Omental fat pad (tissue), 4 donors: ENCODE measurements around the gene XYLB. TPM values are rescaled to one million over a fixed set of nuclear protein-coding genes. Genes with fewer than 3 reads are reported as not detected.
"Not testable (repeated sequence)": the region's sequence is repeated elsewhere in the genome, so short reads cannot be mapped to it uniquely, and the experiment has no call there.

ENCODE experiments used
- ATAC-seq: fragments of 150-250 bp; one replicate; pipeline ENCODE4 v1.9.1; 2016; ENCODE audit warnings: mild to moderate bottlenecking, moderate library complexity; ENCODE audit not compliant: low FRiP score
- DNase-seq: peaks from one replicate; pipeline ENCODE4 v3.0.0-alpha.2; 2019; ENCODE audit warnings: low spot score
- total RNA-seq, 4 donors: library from RNA; depleted of rRNA; stranded (reverse); fragments of >200 nt; gene quantifications; one replicate each; pipeline ENCODE4 v1.1.0, GENCODE V29; 2016
- TF ChIP-seq, protein P1 (sequence below), 3 donors: fragments of 450-650 bp; IDR thresholded peaks; one replicate each; pipeline ENCODE4 v1.5.1; 2016 to 2017; ENCODE audit warnings: antibody characterized with exemption in 3 of 3, mild to moderate bottlenecking in 3 of 3, moderate library complexity in 2 of 3

Gene XYLB
- total RNA-seq, 4 donors from 2014 or later = 2.1 to 4.1 (median 3.3) TPM

DNA sequence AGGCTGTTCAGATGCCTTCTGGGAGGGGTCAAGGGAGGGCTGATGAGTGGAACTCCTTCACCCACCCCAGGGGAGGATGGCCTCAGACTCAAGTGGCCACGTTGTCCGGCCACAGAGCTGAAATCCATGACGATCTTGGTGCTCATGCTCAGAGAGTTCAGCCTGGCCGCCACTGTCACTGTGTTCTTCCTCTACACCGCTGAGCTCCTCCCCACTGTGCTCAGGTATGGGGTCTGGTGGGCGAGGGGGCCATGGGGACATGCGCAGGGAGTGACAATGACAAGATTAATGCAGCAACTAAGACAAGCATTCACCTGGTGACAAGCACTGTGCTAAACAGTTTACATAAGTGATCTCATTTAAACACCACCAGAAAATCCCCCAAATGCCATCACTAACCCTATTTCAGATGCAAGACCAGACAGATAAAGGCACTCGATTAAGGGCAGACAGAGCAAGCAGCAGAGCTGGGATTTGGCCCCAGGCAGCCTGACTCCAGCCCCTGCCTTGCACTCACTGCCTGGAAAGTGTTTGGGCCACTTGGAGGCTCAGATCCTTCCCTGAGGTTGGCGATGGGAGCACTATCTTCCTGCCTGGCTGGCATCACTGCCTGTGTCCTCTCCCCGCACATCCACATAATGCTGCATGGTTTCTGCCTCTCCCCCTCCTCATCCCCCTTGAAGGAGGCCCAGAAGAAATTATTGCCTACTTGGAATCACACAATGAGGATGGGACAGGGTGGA is 30.9 kb upstream of the XYLB start:
- DNase-seq (no peak), ATAC-seq (no peak)
- TF ChIP-seq, protein P1, sequence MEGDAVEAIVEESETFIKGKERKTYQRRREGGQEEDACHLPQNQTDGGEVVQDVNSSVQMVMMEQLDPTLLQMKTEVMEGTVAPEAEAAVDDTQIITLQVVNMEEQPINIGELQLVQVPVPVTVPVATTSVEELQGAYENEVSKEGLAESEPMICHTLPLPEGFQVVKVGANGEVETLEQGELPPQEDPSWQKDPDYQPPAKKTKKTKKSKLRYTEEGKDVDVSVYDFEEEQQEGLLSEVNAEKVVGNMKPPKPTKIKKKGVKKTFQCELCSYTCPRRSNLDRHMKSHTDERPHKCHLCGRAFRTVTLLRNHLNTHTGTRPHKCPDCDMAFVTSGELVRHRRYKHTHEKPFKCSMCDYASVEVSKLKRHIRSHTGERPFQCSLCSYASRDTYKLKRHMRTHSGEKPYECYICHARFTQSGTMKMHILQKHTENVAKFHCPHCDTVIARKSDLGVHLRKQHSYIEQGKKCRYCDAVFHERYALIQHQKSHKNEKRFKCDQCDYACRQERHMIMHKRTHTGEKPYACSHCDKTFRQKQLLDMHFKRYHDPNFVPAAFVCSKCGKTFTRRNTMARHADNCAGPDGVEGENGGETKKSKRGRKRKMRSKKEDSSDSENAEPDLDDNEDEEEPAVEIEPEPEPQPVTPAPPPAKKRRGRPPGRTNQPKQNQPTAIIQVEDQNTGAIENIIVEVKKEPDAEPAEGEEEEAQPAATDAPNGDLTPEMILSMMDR (IDR thresholded peaks at IDR 0.05) = no peak

DNA sequence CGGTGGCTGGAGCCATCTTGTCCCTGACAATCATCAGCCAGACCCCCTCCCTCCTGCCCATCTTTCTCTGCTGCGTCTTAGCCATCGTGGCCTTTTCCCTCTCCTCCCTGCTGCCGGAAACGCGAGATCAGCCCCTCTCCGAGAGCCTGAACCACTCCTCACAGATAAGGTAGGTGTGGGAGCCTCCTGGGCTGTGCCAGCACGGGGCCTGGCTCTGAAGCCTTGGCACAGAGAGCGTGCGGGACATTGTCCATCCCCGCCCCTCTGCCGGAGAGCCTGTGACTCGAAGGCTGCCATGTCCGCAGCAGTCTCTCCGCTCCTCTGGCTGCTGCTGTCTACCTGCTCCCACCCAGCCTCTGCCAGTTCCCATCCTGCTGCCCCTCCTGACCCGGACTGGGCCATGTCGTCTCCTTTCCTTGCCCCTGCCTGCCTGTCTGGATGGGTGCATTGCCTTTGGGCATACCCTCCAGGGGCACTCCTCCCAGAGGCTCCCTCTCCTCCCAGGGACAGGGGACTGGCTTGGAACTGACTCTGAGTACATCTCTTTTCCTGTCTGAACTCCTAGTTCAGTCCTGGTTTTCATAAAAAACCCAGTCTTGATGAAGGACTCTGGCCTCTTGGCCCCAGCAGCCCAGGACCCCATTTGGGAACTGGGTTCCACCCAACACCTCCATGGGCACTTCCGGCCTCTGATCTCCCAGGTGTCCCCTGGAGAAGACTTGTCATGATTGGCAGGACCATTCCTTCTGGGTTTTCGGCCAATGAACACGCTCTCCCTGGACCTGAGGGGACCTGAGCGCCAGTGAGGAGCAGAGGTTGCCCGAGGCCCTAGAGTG is 30.0 kb upstream of the XYLB start:
- TF ChIP-seq, protein P1 (IDR thresholded peaks at IDR 0.05) = no peak
- DNase-seq (no peak), ATAC-seq (no peak)

GRCh38 chr3:38317192-38317759 is 29.3 kb upstream of the XYLB start:
- TF ChIP-seq, protein P1 (IDR thresholded peaks at IDR 0.05) = no peak
- ATAC-seq (no peak), DNase-seq (no peak)

DNA sequence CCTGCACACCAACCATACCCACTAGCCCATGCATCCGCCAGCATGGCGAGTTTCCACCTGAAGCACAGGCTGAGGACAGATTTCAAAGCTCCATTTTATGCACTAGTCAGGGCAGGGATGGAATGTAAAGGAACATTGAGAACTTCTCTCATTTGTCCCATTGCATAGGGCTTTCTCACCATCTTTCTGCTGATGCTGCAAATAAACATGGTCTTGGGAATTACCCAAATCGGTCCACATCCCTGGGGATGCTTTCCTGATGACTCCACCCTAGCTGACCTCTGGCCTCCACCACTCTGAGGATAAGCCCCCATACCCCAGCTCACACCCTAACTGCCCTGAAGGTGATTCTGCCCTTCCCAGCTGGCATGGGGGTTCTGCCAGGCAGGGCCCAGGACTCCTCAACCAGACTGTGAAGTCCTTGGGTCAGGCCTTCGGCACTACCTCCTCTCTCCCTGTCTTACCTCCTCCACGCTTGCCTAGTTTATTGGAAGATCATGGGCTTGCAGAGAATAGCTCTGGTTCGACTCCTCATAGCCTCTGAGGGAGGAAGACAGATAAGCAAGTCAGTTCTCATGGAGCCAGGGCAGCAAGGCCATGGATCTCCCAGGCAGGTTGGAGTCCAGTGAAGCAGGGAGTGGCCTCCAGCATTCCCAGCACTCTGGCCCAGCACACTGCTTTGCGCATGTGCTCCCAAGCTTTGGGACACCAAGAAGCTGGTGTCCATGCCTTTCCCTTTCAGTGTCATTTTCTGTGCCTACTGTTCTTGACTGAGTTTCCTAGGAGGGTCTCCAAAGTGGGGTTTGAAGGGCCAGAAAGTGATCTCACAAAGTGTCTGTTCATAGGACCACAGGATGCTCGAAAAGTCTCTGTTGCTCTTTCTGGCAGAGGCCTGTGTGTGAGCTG is 27.6 kb upstream of the XYLB start:
- ATAC-seq (no peak), DNase-seq (no peak)
- TF ChIP-seq, protein P1 (IDR thresholded peaks at IDR 0.05) = no peak

DNA sequence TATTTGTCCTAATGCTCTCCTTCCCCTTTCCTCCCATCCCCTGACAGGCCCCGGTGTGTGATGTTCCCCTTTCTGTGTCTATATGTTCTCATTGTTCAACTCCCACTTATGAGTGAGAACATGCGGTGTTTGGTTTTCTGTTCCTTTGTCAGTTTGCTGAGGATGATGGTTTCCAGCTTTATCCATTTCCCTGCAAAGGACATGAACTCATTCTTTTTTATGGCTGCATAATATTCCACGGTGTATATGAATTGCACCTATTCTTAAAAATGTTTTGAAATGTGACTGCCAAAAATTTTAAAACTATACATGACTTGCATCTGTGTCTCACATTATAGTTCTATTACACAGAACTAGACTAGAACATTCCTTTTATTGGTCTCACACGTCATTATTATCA is 25.9 kb upstream of the XYLB start:
- not testable (repeated sequence) for ATAC-seq, DNase-seq

DNA sequence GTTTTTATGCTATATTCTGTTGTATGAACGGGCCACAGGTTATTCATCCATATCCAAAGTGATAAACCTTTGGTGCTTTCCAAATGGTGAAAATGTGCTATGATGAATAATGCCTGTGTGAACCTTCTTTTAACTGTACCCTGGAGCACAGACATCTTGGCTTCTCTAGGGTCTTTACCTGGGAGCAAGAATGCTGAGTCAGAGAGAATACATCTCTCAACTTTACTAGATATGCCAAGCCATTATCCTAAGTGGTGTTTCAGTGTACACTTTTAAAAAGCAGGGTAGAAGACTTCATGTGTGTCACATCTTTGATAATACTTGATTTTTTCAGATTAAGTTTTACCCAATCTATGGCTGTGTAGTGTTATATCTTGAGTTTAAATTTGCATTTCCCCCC is 23.5 kb upstream of the XYLB start:
- DNase-seq (no peak), ATAC-seq (no peak)
- TF ChIP-seq, protein P1 (IDR thresholded peaks at IDR 0.05) = no peak
